Measurements from ENCODE around the gene PUS1.

Gene PUS1

DNA sequence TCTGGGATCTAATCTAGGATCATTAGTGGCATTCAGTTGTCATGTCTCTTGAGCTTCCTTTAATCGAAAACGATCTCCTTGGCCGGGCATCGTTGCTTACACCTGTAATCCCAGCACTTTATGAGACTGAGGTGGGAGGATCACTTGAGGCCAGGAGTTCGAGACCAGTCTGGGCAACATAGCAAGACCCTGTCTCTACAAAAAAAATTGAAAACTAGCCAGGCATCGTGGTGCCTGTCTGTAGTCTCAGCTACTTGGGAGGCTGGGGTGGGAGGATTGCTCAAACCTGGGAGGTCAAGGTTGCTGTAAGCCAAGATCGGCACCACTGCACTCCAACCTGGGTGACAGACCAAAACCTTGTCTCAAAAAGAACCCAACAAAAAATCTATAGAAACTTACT is 9.0 kb downstream of the PUS1 start:
- no peak overlapping the region for H3K9ac ChIP-seq (ENCODE audit: low read length)
- TF ChIP-seq, protein P1, sequence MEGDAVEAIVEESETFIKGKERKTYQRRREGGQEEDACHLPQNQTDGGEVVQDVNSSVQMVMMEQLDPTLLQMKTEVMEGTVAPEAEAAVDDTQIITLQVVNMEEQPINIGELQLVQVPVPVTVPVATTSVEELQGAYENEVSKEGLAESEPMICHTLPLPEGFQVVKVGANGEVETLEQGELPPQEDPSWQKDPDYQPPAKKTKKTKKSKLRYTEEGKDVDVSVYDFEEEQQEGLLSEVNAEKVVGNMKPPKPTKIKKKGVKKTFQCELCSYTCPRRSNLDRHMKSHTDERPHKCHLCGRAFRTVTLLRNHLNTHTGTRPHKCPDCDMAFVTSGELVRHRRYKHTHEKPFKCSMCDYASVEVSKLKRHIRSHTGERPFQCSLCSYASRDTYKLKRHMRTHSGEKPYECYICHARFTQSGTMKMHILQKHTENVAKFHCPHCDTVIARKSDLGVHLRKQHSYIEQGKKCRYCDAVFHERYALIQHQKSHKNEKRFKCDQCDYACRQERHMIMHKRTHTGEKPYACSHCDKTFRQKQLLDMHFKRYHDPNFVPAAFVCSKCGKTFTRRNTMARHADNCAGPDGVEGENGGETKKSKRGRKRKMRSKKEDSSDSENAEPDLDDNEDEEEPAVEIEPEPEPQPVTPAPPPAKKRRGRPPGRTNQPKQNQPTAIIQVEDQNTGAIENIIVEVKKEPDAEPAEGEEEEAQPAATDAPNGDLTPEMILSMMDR (IDR thresholded peaks at IDR 0.05; ENCODE audit: low read depth, low read length), result no peak
- no peaks in the 10 kb centered on the region for H3K9me3 ChIP-seq (ENCODE audit: insufficient read depth, low read length)
- no peaks in the 10 kb centered on the region for H3K27me3 ChIP-seq (ENCODE audit: low read depth, low read length)
- H3K4me2 ChIP-seq (ENCODE audit: low read length), result no peak overlapping the region
- H3K4me1 ChIP-seq (ENCODE audit: low read length), result no peaks in the 10 kb centered on the region
- no peaks in the 10 kb centered on the region for H4K20me1 ChIP-seq (ENCODE audit: insufficient read depth, low read length)
- H2AFZ ChIP-seq (ENCODE audit: low read depth, low read length), result no peak overlapping the region
- H3K4me3 ChIP-seq (ENCODE audit: low read length), result no peak overlapping the region
- peaks cover 50% of the 10 kb centered on the region for H3K36me3 ChIP-seq (replicated peaks; ENCODE audit: low read depth, low read length)
- no peak overlapping the region for H3K27ac ChIP-seq (ENCODE audit: low read length)
- peaks cover 4% of the 10 kb centered on the region; the same call in 1 of the 2 replicates for H3K79me2 ChIP-seq (ENCODE audit: low read length)

DNA sequence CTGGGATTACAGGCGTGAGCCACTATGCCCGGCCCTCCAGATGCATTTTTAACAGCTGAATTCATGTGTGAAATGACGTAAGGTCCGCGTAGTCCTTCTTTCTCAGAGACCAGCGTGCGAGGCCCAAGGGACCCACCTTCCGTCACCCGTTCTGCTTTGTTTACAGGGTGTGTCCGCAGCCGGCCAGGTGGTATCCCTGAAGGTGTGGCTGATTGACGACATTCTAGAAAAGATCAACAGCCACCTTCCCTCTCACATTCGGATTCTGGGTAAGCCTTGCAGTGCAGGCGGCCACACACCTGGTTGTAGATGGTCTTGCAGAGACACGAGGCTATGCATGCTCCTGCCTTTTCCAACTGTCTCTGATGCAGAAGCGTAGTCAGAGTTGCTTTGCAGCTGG is 9.9 kb downstream of the PUS1 start:
- no peak overlapping the region for H3K27ac ChIP-seq (ENCODE audit: low read length)
- H3K36me3 ChIP-seq (replicated peaks; ENCODE audit: low read depth, low read length), result peaks cover 50% of the 10 kb centered on the region
- H3K79me2 ChIP-seq (ENCODE audit: low read length), result no peaks in the 10 kb centered on the region; the same call in 1 of the 2 replicates
- H3K4me3 ChIP-seq (ENCODE audit: low read length), result no peak overlapping the region
- no peaks in the 10 kb centered on the region for H3K4me1 ChIP-seq (ENCODE audit: low read length)
- H3K9ac ChIP-seq (ENCODE audit: low read length), result no peak overlapping the region
- TF ChIP-seq, protein P1 (IDR thresholded peaks at IDR 0.05; ENCODE audit: low read depth, low read length), result no peak
- TF ChIP-seq EZH2phosphoT487 (IDR thresholded peaks at IDR 0.05; ENCODE audit: low read depth), result no peak
- no peaks in the 10 kb centered on the region for H3K27me3 ChIP-seq (ENCODE audit: low read depth, low read length)
- H2AFZ ChIP-seq (ENCODE audit: low read depth, low read length), result no peak overlapping the region
- no peaks in the 10 kb centered on the region for H3K9me3 ChIP-seq (ENCODE audit: insufficient read depth, low read length)
- H3K4me2 ChIP-seq (ENCODE audit: low read length), result no peak overlapping the region
- H4K20me1 ChIP-seq (ENCODE audit: insufficient read depth, low read length), result no peaks in the 10 kb centered on the region

DNA sequence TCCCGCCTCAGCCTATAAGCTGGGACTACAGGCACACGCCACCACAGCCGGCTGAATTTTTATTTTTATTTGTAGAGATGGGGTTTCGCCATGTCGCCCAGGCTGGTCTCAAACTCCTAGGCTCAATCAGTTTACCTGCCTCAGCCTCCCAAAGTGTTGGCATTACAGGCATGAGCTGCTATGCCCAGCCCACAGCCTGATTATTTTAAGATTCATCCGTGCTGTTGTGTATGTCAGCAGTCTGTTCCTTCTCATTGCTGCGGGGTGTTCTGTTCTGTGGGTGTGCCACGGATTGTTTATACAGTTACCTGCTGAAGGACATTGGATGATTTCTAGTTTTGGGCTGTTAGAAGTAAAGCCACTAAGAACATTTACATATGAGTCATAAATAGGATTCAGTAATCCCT is 11.1 kb downstream of the PUS1 start:
- Histone ChIP-seq H4K20me1 (ENCODE audit: insufficient read depth, low read length) (no peaks in the 10 kb centered on the region), H3K4me3 (ENCODE audit: low read length) (no peak overlapping the region), H3K4me1 (ENCODE audit: low read length) (no peaks in the 10 kb centered on the region), H3K9me3 (ENCODE audit: insufficient read depth, low read length) (no peaks in the 10 kb centered on the region), H2AFZ (ENCODE audit: low read depth, low read length) (no peak overlapping the region), H3K36me3 (replicated peaks; ENCODE audit: low read depth, low read length) (peaks cover 51% of the 10 kb centered on the region), H3K79me2 (ENCODE audit: low read length) (no peaks in the 10 kb centered on the region), H3K27me3 (ENCODE audit: low read depth, low read length) (no peaks in the 10 kb centered on the region), H3K27ac (ENCODE audit: low read length) (no peak overlapping the region), H3K4me2 (ENCODE audit: low read length) (no peak overlapping the region), H3K9ac (ENCODE audit: low read length) (no peak overlapping the region)
- TF ChIP-seq, protein P1 (IDR thresholded peaks at IDR 0.05; ENCODE audit: low read depth, low read length), result no peak
- TF ChIP-seq EZH2phosphoT487 (IDR thresholded peaks at IDR 0.05; ENCODE audit: low read depth), result no peak

DNA sequence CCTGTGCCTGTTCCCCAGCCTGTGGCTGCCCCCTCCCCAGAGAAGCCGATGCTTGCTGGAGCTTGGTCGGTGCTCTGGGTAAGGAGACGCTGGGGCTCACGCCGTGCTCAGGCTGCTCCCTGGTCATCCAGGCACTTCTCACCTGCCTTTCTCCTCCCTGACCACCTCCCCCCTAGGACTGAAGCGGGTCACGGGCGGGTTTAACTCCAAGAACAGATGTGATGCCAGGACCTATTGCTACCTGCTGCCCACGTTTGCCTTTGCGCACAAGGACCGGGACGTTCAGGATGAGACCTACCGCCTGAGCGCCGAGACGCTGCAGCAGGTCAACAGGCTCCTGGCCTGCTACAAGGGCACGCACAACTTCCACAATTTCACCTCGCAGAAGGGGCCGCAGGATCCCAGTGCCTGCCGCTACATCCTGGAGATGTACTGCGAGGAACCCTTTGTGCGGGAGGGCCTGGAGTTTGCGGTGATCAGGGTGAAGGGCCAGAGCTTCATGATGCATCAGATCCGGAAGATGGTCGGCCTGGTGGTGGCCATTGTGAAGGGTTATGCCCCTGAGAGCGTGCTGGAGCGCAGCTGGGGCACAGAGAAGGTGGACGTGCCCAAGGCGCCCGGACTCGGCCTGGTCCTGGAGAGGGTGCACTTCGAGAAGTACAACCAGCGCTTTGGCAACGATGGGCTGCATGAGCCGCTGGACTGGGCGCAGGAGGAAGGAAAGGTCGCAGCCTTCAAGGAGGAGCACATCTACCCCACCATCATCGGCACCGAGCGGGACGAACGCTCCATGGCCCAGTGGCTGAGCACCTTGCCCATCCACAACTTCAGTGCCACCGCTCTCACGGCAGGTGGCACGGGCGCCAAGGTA is 12.3 kb downstream of the PUS1 start:
- Histone ChIP-seq H3K36me3 (replicated peaks; ENCODE audit: low read depth, low read length) (peaks cover 50% of the 10 kb centered on the region), H3K27me3 (ENCODE audit: low read depth, low read length) (no peaks in the 10 kb centered on the region), H4K20me1 (ENCODE audit: insufficient read depth, low read length) (no peaks in the 10 kb centered on the region)

More for the DNA sequence above, 12.3 kb downstream of the PUS1 start:
- no peaks in the 10 kb centered on the region for H3K79me2 ChIP-seq (ENCODE audit: low read length)
- TF ChIP-seq, protein P1 (IDR thresholded peaks at IDR 0.05; ENCODE audit: low read depth, low read length), result no peak
- no peak for TF ChIP-seq EZH2phosphoT487 (IDR thresholded peaks at IDR 0.05; ENCODE audit: low read depth)
- no peaks in the 10 kb centered on the region for H3K4me1 ChIP-seq (ENCODE audit: low read length)
- H3K4me3 ChIP-seq (ENCODE audit: low read length), result no peak overlapping the region
- no peak overlapping the region for H3K27ac ChIP-seq (ENCODE audit: low read length)
- H3K9me3 ChIP-seq (ENCODE audit: insufficient read depth, low read length), result no peaks in the 10 kb centered on the region
- H3K4me2 ChIP-seq (ENCODE audit: low read length), result no peak overlapping the region
- no peak overlapping the region for H2AFZ ChIP-seq (ENCODE audit: low read depth, low read length)
- no peak overlapping the region for H3K9ac ChIP-seq (ENCODE audit: low read length)
